Breast epithelium (tissue), 3 donors: Measurements from ENCODE around the gene FAM222A.

ENCODE experiments used
- POLR2AphosphoS5 ChIP-seq, 3 donors: sonication (generic); formaldehyde crosslinking; IDR thresholded peaks; one replicate each; pipeline ENCODE4 v1.6.1; 2017; ENCODE audit warnings: antibody characterized with exemption in 3 of 3
- TF ChIP-seq, protein P1 (sequence below), 3 donors: fragments of 450-650 bp; IDR thresholded peaks; one replicate each; pipeline ENCODE4 v1.5.1; 2016 to 2017; ENCODE audit warnings: antibody characterized with exemption in 3 of 3, mild to moderate bottlenecking in 3 of 3, moderate library complexity in 3 of 3

DNA sequence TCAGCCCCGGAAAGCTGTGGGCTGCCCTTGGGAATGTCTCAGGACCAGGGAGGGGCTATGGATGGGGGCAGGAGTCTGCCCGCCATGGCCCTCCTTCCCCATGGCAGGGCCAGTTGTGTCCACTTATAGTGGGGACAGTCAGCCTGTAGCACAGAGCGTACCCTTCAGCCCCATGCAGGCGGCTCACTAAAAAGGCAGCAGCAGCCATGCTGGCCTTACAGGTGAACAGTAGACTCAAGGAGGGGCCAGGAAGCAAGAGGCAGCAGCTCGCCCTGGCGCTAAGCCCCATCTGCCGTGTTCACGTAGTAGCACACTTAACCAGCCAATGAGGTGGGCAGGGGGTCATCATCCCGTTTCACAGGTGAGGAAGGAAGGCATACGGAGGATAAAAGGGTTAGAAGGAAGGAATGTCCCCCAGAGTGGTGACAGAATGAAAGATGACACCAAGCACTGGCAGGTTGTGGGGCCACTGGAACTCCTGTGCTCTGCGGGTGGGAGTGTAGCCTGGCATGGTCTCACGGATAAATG, 52.7 kb downstream of the FAM222A start:
- TF ChIP-seq, protein P1, sequence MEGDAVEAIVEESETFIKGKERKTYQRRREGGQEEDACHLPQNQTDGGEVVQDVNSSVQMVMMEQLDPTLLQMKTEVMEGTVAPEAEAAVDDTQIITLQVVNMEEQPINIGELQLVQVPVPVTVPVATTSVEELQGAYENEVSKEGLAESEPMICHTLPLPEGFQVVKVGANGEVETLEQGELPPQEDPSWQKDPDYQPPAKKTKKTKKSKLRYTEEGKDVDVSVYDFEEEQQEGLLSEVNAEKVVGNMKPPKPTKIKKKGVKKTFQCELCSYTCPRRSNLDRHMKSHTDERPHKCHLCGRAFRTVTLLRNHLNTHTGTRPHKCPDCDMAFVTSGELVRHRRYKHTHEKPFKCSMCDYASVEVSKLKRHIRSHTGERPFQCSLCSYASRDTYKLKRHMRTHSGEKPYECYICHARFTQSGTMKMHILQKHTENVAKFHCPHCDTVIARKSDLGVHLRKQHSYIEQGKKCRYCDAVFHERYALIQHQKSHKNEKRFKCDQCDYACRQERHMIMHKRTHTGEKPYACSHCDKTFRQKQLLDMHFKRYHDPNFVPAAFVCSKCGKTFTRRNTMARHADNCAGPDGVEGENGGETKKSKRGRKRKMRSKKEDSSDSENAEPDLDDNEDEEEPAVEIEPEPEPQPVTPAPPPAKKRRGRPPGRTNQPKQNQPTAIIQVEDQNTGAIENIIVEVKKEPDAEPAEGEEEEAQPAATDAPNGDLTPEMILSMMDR (IDR thresholded peaks at IDR 0.05): no peak
- TF ChIP-seq POLR2AphosphoS5 (IDR thresholded peaks at IDR 0.05): no peak
